ENCODE results near the gene MT1H. TPM values are rescaled to one million over a fixed set of nuclear protein-coding genes. Genes with fewer than 3 reads are reported as not detected.
A peak's percentile ranks its signal among the peaks of the same experiment; 100 is the strongest.

Gene MT1H
- total RNA-seq, 2 experiments from 2014 or later = 0.62 TPM

DNA sequence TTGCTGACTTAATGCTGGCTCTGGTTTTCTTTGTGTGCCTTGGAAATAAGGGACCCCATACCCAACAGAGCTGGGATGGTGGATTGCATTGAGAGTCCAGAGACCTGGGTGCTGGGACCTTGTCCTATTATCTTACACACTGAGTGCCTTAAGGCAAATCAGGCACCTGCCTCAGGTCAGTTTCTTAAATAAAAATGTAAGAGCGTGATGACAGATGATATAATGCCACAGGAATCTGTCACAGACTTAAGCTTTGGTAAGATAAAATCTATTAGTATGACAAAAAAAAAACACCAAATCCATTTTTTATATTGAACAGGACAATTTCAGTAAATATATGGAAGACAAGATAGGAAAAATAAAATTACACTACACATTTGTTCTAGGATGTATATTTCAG is 29.5 kb upstream of the MT1H start:
- Mint-ChIP-seq H3K9me3 (no peaks in the 10 kb centered on the region), H3K36me3 (ENCODE audit: low read depth) (peaks cover 1% of the 10 kb centered on the region), H3K4me1 (peaks cover 49% of the 10 kb centered on the region), H3K27me3 (peaks cover 71% of the 10 kb centered on the region), H3K4me3 (no peak overlapping the region), H3K27ac (no peak overlapping the region)
- no peak for DNase-seq
- ChIA-PET CTCF (interaction anchor here (1.0 to 1.4 kb wide), 4 partner anchors 10 to 63 kb away, joined by 3 read pairs; no protein-coding TSS in a partner anchor), POLR2A (no interaction called here)

DNA sequence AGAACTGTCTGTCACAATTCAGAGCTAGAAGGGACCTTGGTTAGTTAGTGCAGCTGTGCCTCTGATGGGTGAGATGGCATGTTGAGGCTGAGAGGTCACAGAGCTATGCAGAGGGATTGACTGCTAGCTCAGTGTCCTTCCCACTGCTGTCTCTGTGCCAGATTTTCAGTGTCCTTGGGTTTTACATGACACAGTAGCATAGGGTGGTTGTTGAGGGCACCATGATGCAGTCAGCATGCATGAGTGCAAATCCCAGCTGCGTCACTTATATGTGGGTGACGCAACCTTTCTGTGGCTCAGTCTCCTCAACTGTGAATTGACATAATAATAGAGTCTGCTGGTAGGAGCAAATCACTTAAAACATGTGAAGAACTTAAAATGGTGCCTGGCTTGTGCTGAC is 28.4 kb upstream of the MT1H start:
- Mint-ChIP-seq H3K9me3 (no peaks in the 10 kb centered on the region), H3K4me1 (peaks cover 43% of the 10 kb centered on the region), H3K4me3 (no peak overlapping the region), H3K27me3 (peaks cover 70% of the 10 kb centered on the region), H3K36me3 (ENCODE audit: low read depth) (no peaks in the 10 kb centered on the region), H3K27ac (no peak overlapping the region)
- CTCF ChIA-PET = interaction anchor here (1.2 kb wide), 1 partner anchor 15 kb away, joined by 4 read pairs; no protein-coding TSS in a partner anchor
- POLR2A ChIA-PET = interaction anchor here (0.8 kb wide), 1 partner anchor 14 kb away, joined by 4 read pairs; no protein-coding TSS in a partner anchor
- DNase-seq = no peak

DNA sequence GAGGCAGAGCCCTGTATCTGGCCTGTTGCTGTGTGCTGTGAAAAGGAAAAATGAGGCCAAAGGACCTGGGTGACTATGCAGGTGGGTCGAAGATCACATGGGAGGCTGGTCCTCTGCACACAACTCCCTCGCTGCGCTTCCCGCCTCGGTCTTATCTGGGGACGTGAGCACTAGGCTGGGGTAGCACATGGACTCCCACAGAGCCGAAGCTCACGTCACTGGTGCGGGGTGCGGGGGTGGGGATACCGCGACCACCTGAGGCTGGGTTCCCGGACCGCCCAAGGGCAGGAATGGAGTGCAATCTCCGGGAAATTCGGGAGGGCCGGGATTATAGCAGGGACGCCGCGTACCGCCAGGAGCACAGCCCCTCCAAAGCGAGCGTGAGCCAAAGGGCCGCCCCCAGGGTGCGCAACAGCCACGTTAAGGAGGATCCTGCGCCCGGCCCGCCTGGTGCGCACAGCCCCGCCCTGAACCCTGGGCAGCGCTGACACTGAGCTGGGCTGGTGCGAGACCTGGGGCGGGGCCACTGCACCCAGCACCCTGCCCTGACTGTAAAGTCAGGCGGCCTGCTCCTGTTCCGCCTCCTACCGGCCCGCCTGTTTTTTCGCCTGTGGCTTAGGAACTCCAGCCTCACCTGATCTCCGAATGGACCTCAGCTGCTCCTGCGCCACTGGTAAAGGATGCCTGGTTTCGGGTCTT is 26.4 kb upstream of the MT1H start:
- no peak overlapping the region for H3K27ac Mint-ChIP-seq

GRCh38 chr16:56643833-56644232 is 25.8 kb upstream of the MT1H start:
- DNase-seq = no peak
- H3K36me3 Mint-ChIP-seq (ENCODE audit: low read depth) = no peaks in the 10 kb centered on the region
- H3K9me3 Mint-ChIP-seq = no peaks in the 10 kb centered on the region
- peaks cover 27% of the 10 kb centered on the region for H3K4me1 Mint-ChIP-seq
- H3K4me3 Mint-ChIP-seq = peak overlapping the region; percentile 63
- H3K27me3 Mint-ChIP-seq = peaks cover 68% of the 10 kb centered on the region
- ChIA-PET CTCF (interaction anchor here (0.5 to 2.6 kb wide), 15 partner anchors 9 to 125 kb away, joined by 3 to 12 read pairs (median 4); partner anchors contain the start of genes MT1E and MT2A), POLR2A (no interaction called here)
- H3K27ac Mint-ChIP-seq = no peak overlapping the region

More for the DNA sequence above, 26.4 kb upstream of the MT1H start:
- DNase-seq = peak; percentile 81
- POLR2A ChIA-PET = no interaction called here
- Mint-ChIP-seq H3K4me3 (peak overlapping the region; percentile 63), H3K4me1 (peaks cover 30% of the 10 kb centered on the region), H3K27me3 (peaks cover 66% of the 10 kb centered on the region), H3K36me3 (ENCODE audit: low read depth) (no peaks in the 10 kb centered on the region), H3K9me3 (no peaks in the 10 kb centered on the region)
- CTCF ChIA-PET = interaction anchor here (0.6 to 2.6 kb wide), 17 partner anchors 9 to 126 kb away, joined by 3 to 12 read pairs (median 4); partner anchors contain the start of genes MT1E and MT2A

GRCh38 chr16:56645311-56645710 is 24.3 kb upstream of the MT1H start:
- CTCF ChIA-PET = interaction anchor here (1.6 kb wide), 1 partner anchor 38 kb away, joined by 4 read pairs; no protein-coding TSS in a partner anchor
- no peak for DNase-seq
- H3K36me3 Mint-ChIP-seq (ENCODE audit: low read depth) = no peaks in the 10 kb centered on the region
- POLR2A ChIA-PET = no interaction called here
- H3K4me1 Mint-ChIP-seq = peaks cover 27% of the 10 kb centered on the region
- H3K27ac Mint-ChIP-seq = no peak overlapping the region
- no peaks in the 10 kb centered on the region for H3K9me3 Mint-ChIP-seq
- H3K27me3 Mint-ChIP-seq = peaks cover 63% of the 10 kb centered on the region
- H3K4me3 Mint-ChIP-seq = no peak overlapping the region

DNA sequence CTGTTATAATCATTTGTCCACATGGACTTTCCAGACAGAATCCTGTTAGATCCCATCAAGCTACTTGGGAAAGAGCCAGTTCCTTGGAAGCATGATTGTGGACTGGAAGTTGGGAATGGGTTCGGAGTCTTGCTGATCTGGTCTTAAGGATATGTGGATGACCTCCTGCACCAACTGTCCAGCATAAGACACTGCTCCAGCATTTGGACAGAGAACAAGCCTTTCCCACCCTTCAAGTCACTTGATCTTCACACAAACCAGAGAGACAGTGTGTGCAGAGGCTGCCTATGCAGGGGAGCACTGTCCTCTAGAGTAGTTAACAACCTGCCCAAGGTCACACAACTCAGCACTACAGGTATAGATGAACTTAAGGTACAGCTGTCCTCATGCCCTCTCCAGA is 23.8 kb upstream of the MT1H start:
- Mint-ChIP-seq H3K27ac (no peak overlapping the region), H3K9me3 (no peaks in the 10 kb centered on the region), H3K27me3 (peaks cover 61% of the 10 kb centered on the region), H3K36me3 (ENCODE audit: low read depth) (no peaks in the 10 kb centered on the region), H3K4me3 (no peak overlapping the region), H3K4me1 (peaks cover 27% of the 10 kb centered on the region)
- DNase-seq = no peak
- ChIA-PET POLR2A (no interaction called here), CTCF (interaction anchor here (1.1 kb wide), 1 partner anchor 14 kb away, joined by 3 read pairs; no protein-coding TSS in a partner anchor)

DNA sequence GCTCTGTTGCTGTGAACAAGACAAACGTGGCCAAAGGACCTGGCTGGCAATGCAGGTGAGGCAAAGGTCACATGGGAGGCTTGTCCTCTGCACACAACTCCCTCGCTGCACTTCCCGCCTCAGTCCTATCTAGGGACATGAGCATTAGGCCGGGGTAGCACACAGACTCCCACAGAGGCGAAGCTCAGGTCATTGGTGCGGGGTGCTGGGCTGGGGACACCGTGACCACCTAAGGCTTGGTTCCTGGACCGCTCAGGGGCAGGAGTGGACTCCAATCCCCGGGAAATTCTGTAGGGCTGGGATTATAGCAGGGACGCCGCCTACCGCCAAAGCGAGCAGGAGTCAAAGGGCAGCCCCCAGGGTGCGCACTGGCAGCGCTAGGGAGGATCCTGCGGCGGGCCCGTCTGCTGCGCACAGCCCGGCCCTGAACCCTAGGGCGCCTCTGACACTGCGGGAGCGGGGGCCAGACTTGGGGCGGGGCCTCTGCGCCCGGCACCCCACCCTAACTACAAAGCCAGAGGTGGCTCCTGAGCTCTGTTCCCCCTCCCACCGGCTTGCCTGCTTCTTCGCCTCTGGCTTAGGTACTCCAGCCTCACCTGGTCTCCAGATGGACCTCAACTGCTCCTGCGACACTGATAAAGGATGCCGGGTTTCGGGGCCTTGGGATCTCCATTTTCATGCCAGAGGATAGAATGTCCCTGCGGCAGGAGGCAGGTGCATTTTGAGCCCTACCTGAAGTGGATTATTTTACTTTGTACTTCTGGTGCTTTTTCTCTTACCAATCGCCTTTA is 21.8 kb upstream of the MT1H start:
- ChIA-PET CTCF (interaction anchor here (0.6 to 1.8 kb wide), 2 partner anchors 11 to 29 kb away, joined by 3 to 5 read pairs; no protein-coding TSS in a partner anchor), POLR2A (no interaction called here)
- Mint-ChIP-seq H3K36me3 (ENCODE audit: low read depth) (no peaks in the 10 kb centered on the region), H3K9me3 (no peaks in the 10 kb centered on the region), H3K27me3 (peaks cover 56% of the 10 kb centered on the region), H3K4me1 (peaks cover 20% of the 10 kb centered on the region), H3K4me3 (no peak overlapping the region), H3K27ac (no peak overlapping the region)
- DNase-seq = no peak

DNA sequence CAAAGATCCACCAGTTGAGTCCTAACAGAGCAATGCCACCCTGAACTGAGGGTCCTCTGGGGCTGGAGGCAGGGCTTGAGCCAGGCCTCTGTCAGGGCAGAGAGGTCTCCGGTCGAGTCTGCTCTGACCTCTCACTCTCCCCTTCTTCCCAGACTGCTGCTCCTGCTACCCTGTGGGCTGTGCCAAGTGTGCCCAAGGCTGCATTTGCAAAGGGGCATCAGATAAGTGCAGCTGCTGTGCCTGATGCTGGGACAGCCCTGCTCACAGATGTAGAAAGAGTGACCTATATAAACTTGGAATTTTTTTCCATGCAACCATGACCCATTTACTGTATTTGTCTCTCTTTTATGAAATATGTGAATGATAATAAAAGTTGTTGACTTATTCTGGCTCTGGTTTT is 20.3 kb upstream of the MT1H start:
- ChIA-PET POLR2A (no interaction called here), CTCF (interaction anchor here (0.6 to 1.8 kb wide), 3 partner anchors 13 to 125 kb away, joined by 3 to 5 read pairs (median 4); no protein-coding TSS in a partner anchor)
- no peak overlapping the region for H3K27ac Mint-ChIP-seq
- H3K9me3 Mint-ChIP-seq = no peaks in the 10 kb centered on the region
- no peak overlapping the region for H3K4me3 Mint-ChIP-seq
- peaks cover 6% of the 10 kb centered on the region for H3K4me1 Mint-ChIP-seq
- H3K36me3 Mint-ChIP-seq (ENCODE audit: low read depth) = no peaks in the 10 kb centered on the region
- DNase-seq = no peak
- H3K27me3 Mint-ChIP-seq = peaks cover 58% of the 10 kb centered on the region

DNA sequence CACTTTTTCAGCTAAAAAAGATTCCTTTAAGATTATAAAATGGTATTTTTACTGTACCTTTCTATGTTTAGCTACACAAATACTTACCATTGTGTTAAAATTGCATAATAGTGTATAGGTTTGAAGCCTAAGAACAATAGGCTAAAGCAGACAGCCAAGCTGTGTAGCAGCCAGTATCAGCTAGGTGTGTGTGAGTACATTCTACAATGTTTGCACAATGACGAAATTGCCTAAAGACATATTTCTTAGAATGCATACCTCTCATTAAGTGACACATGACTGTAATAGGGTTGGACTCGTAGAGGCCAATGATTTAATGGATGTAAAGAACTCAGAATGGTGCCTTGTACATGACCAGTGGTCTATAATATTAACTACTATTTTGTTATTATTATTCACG is 19.8 kb upstream of the MT1H start:
- CTCF ChIA-PET = interaction anchor here (1.1 kb wide), 1 partner anchor 19 kb away, joined by 3 read pairs; no protein-coding TSS in a partner anchor
- H3K4me3 Mint-ChIP-seq = no peak overlapping the region

GRCh38 chr16:56651586-56651985 is 18.0 kb upstream of the MT1H start, which contains the start of gene MT1B:
Gene MT1B, plus strand, starts transcription at chr16:56651886. Its CDS starts 68 bp downstream, at chr16:56651954.
- Mint-ChIP-seq H3K27ac (no peak within 1 kb of the TSS), H3K9me3 (no peaks in the 10 kb centered on the region), H3K27me3 (peaks cover 47% of the 10 kb centered on the region), H3K4me3 (no peak within 1 kb of the TSS), H3K36me3 (ENCODE audit: low read depth) (no peaks in the 10 kb centered on the region), H3K4me1 (no peaks in the 10 kb centered on the region)
- CTCF ChIA-PET = no interaction called here
- POLR2A ChIA-PET = no interaction called here
- no peak for DNase-seq

More for the DNA sequence above, 19.8 kb upstream of the MT1H start:
- Mint-ChIP-seq H3K27ac (no peak overlapping the region), H3K27me3 (peaks cover 57% of the 10 kb centered on the region), H3K36me3 (ENCODE audit: low read depth) (no peaks in the 10 kb centered on the region), H3K9me3 (no peaks in the 10 kb centered on the region), H3K4me1 (peaks cover 2% of the 10 kb centered on the region)
- no peak for DNase-seq
- POLR2A ChIA-PET = no interaction called here

DNA sequence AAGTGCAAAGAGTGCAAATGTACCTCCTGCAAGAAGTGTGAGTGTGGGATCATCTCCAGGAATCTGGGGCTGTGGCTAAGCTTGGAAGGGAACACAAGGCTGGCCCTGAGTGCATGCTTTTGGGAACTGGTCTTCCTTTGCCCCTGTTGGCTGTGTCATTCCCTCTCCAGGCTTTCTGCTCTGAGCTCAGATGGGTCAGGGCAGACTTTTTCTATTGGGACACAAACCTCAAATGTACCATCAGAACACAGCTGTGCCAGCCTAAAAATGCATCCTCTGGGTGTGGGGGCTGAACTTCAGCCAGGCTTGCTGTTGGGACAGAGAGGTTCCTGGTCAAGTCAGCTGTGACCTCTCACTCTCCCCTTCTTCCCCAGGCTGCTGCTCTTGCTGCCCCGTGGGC is 17.0 kb upstream of the MT1H start:
- Mint-ChIP-seq H3K4me3 (no peak overlapping the region), H3K27ac (no peak overlapping the region), H3K4me1 (peaks cover 6% of the 10 kb centered on the region), H3K36me3 (ENCODE audit: low read depth) (no peaks in the 10 kb centered on the region), H3K9me3 (no peaks in the 10 kb centered on the region), H3K27me3 (peaks cover 39% of the 10 kb centered on the region)
- POLR2A ChIA-PET = no interaction called here
- DNase-seq = no peak
- CTCF ChIA-PET = interaction anchor here (0.9 kb wide), 1 partner anchor 22 kb away, joined by 3 read pairs; no protein-coding TSS in a partner anchor

DNA sequence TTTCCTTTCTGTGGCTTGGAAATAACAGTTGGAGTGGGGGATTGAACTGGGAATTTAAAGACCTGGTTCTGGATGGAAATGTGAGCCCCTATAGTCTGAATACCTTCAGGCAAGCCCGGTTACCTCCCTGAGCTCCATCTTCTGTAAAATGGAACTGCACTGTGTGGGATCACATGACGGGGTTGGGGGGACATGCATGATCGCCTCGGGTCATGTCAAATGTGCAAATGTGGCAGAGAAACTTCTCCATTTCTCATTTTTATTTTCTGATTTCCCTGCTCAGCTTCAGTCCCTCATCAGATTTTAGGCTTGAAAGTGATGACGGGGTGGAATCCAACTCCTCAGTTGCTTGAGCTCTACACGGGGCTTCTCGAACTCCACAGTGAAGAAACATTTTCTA is 16.4 kb upstream of the MT1H start:
- ChIA-PET POLR2A (no interaction called here), CTCF (interaction anchor here (0.9 to 1.7 kb wide), 3 partner anchors 10 to 23 kb away, joined by 3 to 5 read pairs (median 3); no protein-coding TSS in a partner anchor)
- peaks cover 35% of the 10 kb centered on the region for H3K27me3 Mint-ChIP-seq
- H3K27ac Mint-ChIP-seq = no peak overlapping the region
- no peaks in the 10 kb centered on the region for H3K36me3 Mint-ChIP-seq (ENCODE audit: low read depth)
- H3K9me3 Mint-ChIP-seq = no peaks in the 10 kb centered on the region
- no peak for DNase-seq
- H3K4me3 Mint-ChIP-seq = no peak overlapping the region
- peaks cover 10% of the 10 kb centered on the region for H3K4me1 Mint-ChIP-seq

Data from activated CD4-positive, alpha-beta T cell treated with anti-CD3 and anti-CD28 coated beads, Interleukin-2, amount 10 ng/mL, durations not matched to agents 7 days and 5 days (primary cell).